Lower lobe of right lung (tissue), 2 donors: ENCODE results near the gene SLCO2B1. TPM values are rescaled to one million over a fixed set of nuclear protein-coding genes. Genes with fewer than 3 reads are reported as not detected.
A peak's percentile ranks its signal among the peaks of the same experiment; 100 is the strongest.
"Not testable (repeated sequence)": the region's sequence is repeated elsewhere in the genome, so short reads cannot be mapped to it uniquely, and the experiment has no call there.

ENCODE experiments used
- ATAC-seq, 2 donors: fragments of 200-7000 bp; cut with Tn5 transposase; one replicate each; pipeline ENCODE4 v1.9.1; 2020 to 2022; ENCODE audit warnings: mild to moderate bottlenecking in 2 of 2, moderate library complexity in 2 of 2
- DNase-seq: peaks from one replicate; pipeline ENCODE4 v3.0.0-alpha.2; 2020
- H3K27ac ChIP-seq: fragments of 200-600 bp; one replicate; pipeline ENCODE4 v1.8.0; 2022
- H3K27me3 ChIP-seq: fragments of 200-600 bp; one replicate; pipeline ENCODE4 v1.8.0; 2022; ENCODE audit warnings: low read depth
- H3K36me3 ChIP-seq: fragments of 200-600 bp; one replicate; pipeline ENCODE4 v1.8.0; 2022; ENCODE audit warnings: mild to moderate bottlenecking
- H3K4me1 ChIP-seq: fragments of 200-600 bp; one replicate; pipeline ENCODE4 v1.8.0; 2022
- H3K4me3 ChIP-seq: fragments of 200-600 bp; one replicate; pipeline ENCODE4 v1.8.0; 2022; ENCODE audit warnings: mild to moderate bottlenecking
- H3K9me3 ChIP-seq: fragments of 200-600 bp; one replicate; pipeline ENCODE4 v1.8.0; 2022
- intact Hi-C: fragments of 100-400 bp; cut with DNase I; formaldehyde crosslinking; loops from one replicate; pipeline ENCODE4 v1.11.0; 2022
- long read RNA-seq: library from polyadenylated mRNA; unstranded; transcript quantifications from one replicate; pipeline ENCODE4 v2.0.0, GENCODE V29; 2021
- total RNA-seq: library from RNA; stranded (reverse); fragmentation: NEBNext Ultra II Directional; extraction: Animal tissue kit (Norgen Biotek cat#: 25700); gene quantifications from one replicate; pipeline ENCODE4 v1.2.1, GENCODE V29; 2021
- TF ChIP-seq, protein P1 (sequence below): fragments of 200-600 bp; IDR thresholded peaks from one replicate; pipeline ENCODE4 v1.8.0; 2022; ENCODE audit warnings: antibody characterized with exemption, mild to moderate bottlenecking
- donor health status: DM: no; HTN: yes; CAD: no; lungs with severe emphysema.

SLCO2B1 gene, protein sequence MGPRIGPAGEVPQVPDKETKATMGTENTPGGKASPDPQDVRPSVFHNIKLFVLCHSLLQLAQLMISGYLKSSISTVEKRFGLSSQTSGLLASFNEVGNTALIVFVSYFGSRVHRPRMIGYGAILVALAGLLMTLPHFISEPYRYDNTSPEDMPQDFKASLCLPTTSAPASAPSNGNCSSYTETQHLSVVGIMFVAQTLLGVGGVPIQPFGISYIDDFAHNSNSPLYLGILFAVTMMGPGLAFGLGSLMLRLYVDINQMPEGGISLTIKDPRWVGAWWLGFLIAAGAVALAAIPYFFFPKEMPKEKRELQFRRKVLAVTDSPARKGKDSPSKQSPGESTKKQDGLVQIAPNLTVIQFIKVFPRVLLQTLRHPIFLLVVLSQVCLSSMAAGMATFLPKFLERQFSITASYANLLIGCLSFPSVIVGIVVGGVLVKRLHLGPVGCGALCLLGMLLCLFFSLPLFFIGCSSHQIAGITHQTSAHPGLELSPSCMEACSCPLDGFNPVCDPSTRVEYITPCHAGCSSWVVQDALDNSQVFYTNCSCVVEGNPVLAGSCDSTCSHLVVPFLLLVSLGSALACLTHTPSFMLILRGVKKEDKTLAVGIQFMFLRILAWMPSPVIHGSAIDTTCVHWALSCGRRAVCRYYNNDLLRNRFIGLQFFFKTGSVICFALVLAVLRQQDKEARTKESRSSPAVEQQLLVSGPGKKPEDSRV
- total RNA-seq, result 332 TPM
- long read RNA-seq, full-length matches to known transcripts, result 167 of 396 reads
- long read RNA-seq, partial matches to known transcripts, result 198 of 396 reads
- long read RNA-seq, other reads (novel, unspliced or antisense), result 31 of 396 reads

DNA sequence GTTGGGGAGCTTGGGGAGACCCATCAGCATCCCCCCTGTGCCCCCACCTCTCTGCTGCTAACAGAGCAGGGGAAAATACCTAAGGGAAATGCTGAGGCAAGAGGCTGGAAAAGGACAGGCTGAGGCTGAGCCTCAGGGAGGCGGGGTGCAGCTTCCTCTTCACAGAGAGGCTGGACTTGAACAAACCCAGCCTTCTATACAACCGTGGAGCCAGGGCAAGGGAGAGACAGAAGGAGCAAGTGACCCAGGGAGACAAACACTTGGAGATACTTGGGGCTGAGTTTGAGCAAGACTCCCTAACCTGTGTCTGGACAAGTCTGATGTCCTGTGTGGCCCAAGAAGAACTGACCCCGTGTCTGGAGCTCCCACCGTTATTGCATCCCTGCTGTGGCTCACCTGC, at the start of gene SLCO2B1:
SLCO2B1 (plus strand) TSS at position 229 of the 400 bp plus-strand sequence. CDS start 275 bp downstream, outside the sequence.
- Histone ChIP-seq H3K9me3 (no peaks in the 10 kb centered on the region), H3K27me3 (no peaks in the 10 kb centered on the region), H3K4me3 (peak within 1 kb of the TSS; percentile 54), H3K4me1 (peaks cover 54% of the 10 kb centered on the region), H3K27ac (peak within 1 kb of the TSS; percentile 67), H3K36me3 (no peaks in the 10 kb centered on the region)
- intact Hi-C loops, result no loop called here
- DNase-seq, result no peak
- TF ChIP-seq, protein P1, sequence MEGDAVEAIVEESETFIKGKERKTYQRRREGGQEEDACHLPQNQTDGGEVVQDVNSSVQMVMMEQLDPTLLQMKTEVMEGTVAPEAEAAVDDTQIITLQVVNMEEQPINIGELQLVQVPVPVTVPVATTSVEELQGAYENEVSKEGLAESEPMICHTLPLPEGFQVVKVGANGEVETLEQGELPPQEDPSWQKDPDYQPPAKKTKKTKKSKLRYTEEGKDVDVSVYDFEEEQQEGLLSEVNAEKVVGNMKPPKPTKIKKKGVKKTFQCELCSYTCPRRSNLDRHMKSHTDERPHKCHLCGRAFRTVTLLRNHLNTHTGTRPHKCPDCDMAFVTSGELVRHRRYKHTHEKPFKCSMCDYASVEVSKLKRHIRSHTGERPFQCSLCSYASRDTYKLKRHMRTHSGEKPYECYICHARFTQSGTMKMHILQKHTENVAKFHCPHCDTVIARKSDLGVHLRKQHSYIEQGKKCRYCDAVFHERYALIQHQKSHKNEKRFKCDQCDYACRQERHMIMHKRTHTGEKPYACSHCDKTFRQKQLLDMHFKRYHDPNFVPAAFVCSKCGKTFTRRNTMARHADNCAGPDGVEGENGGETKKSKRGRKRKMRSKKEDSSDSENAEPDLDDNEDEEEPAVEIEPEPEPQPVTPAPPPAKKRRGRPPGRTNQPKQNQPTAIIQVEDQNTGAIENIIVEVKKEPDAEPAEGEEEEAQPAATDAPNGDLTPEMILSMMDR, result no peak
- peak; percentile 50 to 58 for ATAC-seq

DNA sequence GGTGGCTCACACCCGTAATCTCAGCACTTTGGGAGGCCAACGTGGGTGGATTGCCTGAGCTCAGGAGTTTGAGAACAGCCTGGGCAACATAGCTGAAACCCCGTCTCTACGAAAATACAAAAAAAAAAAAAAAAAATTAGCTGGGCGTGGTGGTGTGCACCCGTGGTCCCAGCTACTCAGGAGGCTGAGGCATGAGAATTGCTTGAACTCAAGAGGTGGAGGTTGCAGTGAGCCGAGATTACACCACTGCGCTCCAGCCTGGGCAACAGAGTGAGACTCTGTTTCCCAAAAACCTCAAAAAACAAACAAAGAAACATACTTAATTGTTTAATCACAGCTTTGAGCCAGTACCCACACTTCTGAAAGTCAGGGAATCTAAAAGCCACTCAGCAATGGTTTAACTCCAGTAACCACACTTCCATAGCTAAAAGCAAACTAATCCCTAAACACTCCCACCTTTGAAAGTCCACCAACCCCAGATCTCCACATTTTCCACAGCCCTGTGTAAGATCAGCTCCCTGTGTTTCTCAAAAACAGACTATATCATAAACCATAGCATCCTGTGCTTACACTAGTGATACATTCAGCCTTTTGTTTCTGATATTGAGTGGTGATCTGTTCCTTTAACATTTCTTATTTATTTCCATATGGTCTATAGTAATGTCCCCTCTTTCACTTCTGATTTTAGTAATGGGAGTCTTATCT, 49.3 kb upstream of the SLCO2B1 start:
- Histone ChIP-seq H3K27me3 (no peaks in the 10 kb centered on the region), H3K9me3 (no peaks in the 10 kb centered on the region), H3K4me3 (no peak overlapping the region), H3K27ac (no peak overlapping the region), H3K36me3 (no peaks in the 10 kb centered on the region), H3K4me1 (no peaks in the 10 kb centered on the region)
- TF ChIP-seq, protein P1, result no peak
- intact Hi-C loops, result no loop called here
- DNase-seq (no peak), ATAC-seq (no peak)

GRCh38 chr11:75103380-75104026, 47.4 kb upstream of the SLCO2B1 start:
- TF ChIP-seq, protein P1, result no peak
- no peaks in the 10 kb centered on the region for H3K4me1 ChIP-seq
- no peaks in the 10 kb centered on the region for H3K36me3 ChIP-seq
- H3K27me3 ChIP-seq, result no peaks in the 10 kb centered on the region
- intact Hi-C loops, result no loop called here
- ATAC-seq (no peak), DNase-seq (no peak)
- H3K9me3 ChIP-seq, result no peaks in the 10 kb centered on the region
- no peak overlapping the region for H3K4me3 ChIP-seq
- no peak overlapping the region for H3K27ac ChIP-seq

- DNase-seq, result no peak
- intact Hi-C loops, result no loop called here
- TF ChIP-seq, protein P1, result no peak
- H3K36me3 ChIP-seq, result no peaks in the 10 kb centered on the region
- no peaks in the 10 kb centered on the region for H3K4me1 ChIP-seq
- no peaks in the 10 kb centered on the region for H3K9me3 ChIP-seq
- H3K27ac ChIP-seq, result no peak overlapping the region
- H3K4me3 ChIP-seq, result no peak overlapping the region
- ATAC-seq, result no peak
- peaks cover 4% of the 10 kb centered on the region for H3K27me3 ChIP-seq
Measured at GRCh38 chr11:75105462-75105925, 45.4 kb upstream of the SLCO2B1 start.

DNA sequence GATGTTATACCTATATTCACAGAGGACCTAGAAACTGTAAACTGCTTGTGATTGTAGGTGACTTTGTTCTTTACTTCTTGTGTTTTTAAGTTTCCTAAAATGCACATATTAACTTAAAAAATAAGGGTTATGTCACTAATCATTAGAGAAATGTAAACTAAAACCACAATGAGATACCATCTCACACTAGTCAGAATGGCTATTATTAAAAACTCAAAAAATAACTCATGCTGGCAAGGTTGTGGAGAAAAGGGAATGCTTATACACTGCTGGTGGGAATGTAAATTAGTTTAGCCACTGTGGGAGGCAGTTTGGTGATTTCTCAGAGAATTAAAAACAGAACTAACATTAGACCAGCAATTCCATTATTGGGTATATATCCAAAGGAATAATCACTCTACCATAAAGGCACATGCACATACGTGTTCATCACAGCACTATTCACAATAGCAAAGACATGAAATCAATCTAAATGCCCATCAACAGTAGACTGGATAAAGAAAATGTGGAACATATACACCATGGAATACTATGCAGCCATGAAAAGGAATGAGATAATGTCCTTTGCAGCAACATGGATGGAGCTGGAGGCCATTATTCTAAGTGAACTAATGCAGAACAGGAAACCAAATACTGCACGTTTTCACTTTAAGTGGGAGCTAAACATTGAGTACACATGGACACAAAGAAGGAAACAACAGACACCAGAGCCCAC, 44.8 kb upstream of the SLCO2B1 start:
- H3K9me3 ChIP-seq, intact Hi-C loops, DNase-seq: not testable (repeated sequence)

More for the DNA sequence above, 44.8 kb upstream of the SLCO2B1 start:
- H3K27ac ChIP-seq, H3K4me3 ChIP-seq, H3K27me3 ChIP-seq, H3K36me3 ChIP-seq, H3K4me1 ChIP-seq, ATAC-seq: not testable (repeated sequence)
